ENCODE data around the gene FGGY.

Gene FGGY

GRCh38 chr1:59384443-59384842 lies 87.5 kb downstream of the FGGY start:
- no peak for DNase-seq (ENCODE audit: low read depth in 3 of 3)

- no peak for DNase-seq (ENCODE audit: low read depth in 3 of 3)
These were observed 91.3 kb downstream of the FGGY start for GRCh38 chr1:59388191-59388590.

- no peak for DNase-seq (ENCODE audit: low read depth in 3 of 3)
These were observed 93.0 kb downstream of the FGGY start for GRCh38 chr1:59389847-59390246.

GRCh38 chr1:59390307-59390706 lies 93.4 kb downstream of the FGGY start:
- DNase-seq (ENCODE audit: low read depth in 3 of 3) = no peak

GRCh38 chr1:59391212-59392179 lies 94.6 kb downstream of the FGGY start:
- no peak for DNase-seq (ENCODE audit: low read depth in 3 of 3)

GRCh38 chr1:59393211-59394180 lies 96.6 kb downstream of the FGGY start:
- no peak for DNase-seq (ENCODE audit: low read depth in 3 of 3)

GRCh38 chr1:59394706-59395425 lies 98.0 kb downstream of the FGGY start:
- no peak for DNase-seq (ENCODE audit: low read depth in 3 of 3)

- DNase-seq (ENCODE audit: low read depth in 3 of 3) = no peak
These were observed 99.5 kb downstream of the FGGY start for GRCh38 chr1:59396387-59396786.

- no peak for DNase-seq (ENCODE audit: low read depth in 3 of 3)
These were observed 100.4 kb downstream of the FGGY start for GRCh38 chr1:59397139-59397858.

- DNase-seq (ENCODE audit: low read depth in 3 of 3) = no peak
These were observed 102.7 kb downstream of the FGGY start for GRCh38 chr1:59399642-59400041.

GRCh38 chr1:59401581-59401980 lies 104.7 kb downstream of the FGGY start:
- no peak for DNase-seq (ENCODE audit: low read depth in 3 of 3)

GRCh38 chr1:59404796-59405195 lies 107.9 kb downstream of the FGGY start:
- no peak for DNase-seq (ENCODE audit: low read depth in 3 of 3)

- no peak for DNase-seq (ENCODE audit: low read depth in 3 of 3)
These were observed 109.7 kb downstream of the FGGY start for GRCh38 chr1:59406437-59407164.

GRCh38 chr1:59408608-59409240 lies 111.8 kb downstream of the FGGY start:
- no peak for DNase-seq (ENCODE audit: low read depth in 3 of 3)

- DNase-seq (ENCODE audit: low read depth in 3 of 3) = no peak
These were observed 112.7 kb downstream of the FGGY start for GRCh38 chr1:59409549-59409948.

GRCh38 chr1:59409986-59410385 lies 113.1 kb downstream of the FGGY start:
- no peak for DNase-seq (ENCODE audit: low read depth in 3 of 3)

GRCh38 chr1:59410457-59410856 lies 113.6 kb downstream of the FGGY start:
- DNase-seq (ENCODE audit: low read depth in 3 of 3) = no peak

- DNase-seq (ENCODE audit: low read depth in 3 of 3) = no peak
These were observed 114.3 kb downstream of the FGGY start for GRCh38 chr1:59411147-59411546.

- no peak for DNase-seq (ENCODE audit: low read depth in 3 of 3)
These were observed 115.9 kb downstream of the FGGY start for GRCh38 chr1:59412718-59413326.
